Measurements from ENCODE around the gene PTPRT.

PTPRT gene

DNA sequence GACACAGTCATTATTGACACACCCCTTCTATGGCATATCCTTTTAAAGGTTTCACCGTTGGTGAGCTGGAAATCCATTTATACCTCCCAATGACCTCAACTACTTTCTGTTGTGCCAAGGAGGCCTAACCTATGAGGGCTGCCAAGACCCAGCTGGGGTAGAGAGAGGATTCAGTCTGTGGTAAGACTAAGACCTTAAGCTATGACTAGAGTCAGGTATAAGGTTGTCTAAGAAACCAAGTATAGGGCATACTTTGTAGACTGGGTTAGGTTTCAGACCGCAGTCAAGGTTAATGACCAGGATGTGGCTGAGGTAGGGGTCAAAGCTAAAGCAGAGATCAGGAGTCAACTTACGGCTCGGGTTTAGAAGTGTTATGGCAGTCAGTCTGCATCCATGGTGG, 930.3 kb downstream of the PTPRT start:
- H3K4me2 ChIP-seq (ENCODE audit: low read depth, low read length), result no peak overlapping the region
- H3K27ac ChIP-seq (ENCODE audit: low read length), result no peak overlapping the region
- H3K4me1 ChIP-seq (ENCODE audit: low read length), result no peaks in the 10 kb centered on the region
- no peak overlapping the region for H2AFZ ChIP-seq (ENCODE audit: low read length)
- H3K9me2 ChIP-seq (replicated peaks; ENCODE audit: insufficient read depth, low read length), result no peaks in the 10 kb centered on the region
- no peak overlapping the region for H3K9ac ChIP-seq (ENCODE audit: low read length)
- no peaks in the 10 kb centered on the region for H3K36me3 ChIP-seq (replicated peaks; ENCODE audit: insufficient read depth, low read length)
- no peaks in the 10 kb centered on the region for H3F3A ChIP-seq (ENCODE audit: insufficient read depth, low read length)
- H3K9me3 ChIP-seq (replicated peaks; ENCODE audit: insufficient read depth, low read length), result no peaks in the 10 kb centered on the region
- H4K20me1 ChIP-seq (ENCODE audit: insufficient read depth, low read length), result no peaks in the 10 kb centered on the region
- DNase-seq, result no peak
- H3K4me3 ChIP-seq (ENCODE audit: low read length), result no peak overlapping the region
- no peaks in the 10 kb centered on the region for H3K27me3 ChIP-seq (replicated peaks; ENCODE audit: insufficient read depth, low read length)
- H3K79me2 ChIP-seq (ENCODE audit: low read length), result no peaks in the 10 kb centered on the region
- TF ChIP-seq EZH2 (optimal IDR thresholded peaks at IDR 0.05; ENCODE audit: low read depth, low read length) (no peak), EZH2phosphoT487 (IDR thresholded peaks at IDR 0.05; ENCODE audit: low read length) (no peak)
- TF ChIP-seq, protein P1, sequence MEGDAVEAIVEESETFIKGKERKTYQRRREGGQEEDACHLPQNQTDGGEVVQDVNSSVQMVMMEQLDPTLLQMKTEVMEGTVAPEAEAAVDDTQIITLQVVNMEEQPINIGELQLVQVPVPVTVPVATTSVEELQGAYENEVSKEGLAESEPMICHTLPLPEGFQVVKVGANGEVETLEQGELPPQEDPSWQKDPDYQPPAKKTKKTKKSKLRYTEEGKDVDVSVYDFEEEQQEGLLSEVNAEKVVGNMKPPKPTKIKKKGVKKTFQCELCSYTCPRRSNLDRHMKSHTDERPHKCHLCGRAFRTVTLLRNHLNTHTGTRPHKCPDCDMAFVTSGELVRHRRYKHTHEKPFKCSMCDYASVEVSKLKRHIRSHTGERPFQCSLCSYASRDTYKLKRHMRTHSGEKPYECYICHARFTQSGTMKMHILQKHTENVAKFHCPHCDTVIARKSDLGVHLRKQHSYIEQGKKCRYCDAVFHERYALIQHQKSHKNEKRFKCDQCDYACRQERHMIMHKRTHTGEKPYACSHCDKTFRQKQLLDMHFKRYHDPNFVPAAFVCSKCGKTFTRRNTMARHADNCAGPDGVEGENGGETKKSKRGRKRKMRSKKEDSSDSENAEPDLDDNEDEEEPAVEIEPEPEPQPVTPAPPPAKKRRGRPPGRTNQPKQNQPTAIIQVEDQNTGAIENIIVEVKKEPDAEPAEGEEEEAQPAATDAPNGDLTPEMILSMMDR (IDR thresholded peaks at IDR 0.05; ENCODE audit: low read length), result no peak

- Histone ChIP-seq H3K27me3 (replicated peaks; ENCODE audit: insufficient read depth, low read length) (no peaks in the 10 kb centered on the region), H3K9me3 (replicated peaks; ENCODE audit: insufficient read depth, low read length) (no peaks in the 10 kb centered on the region), H3F3A (ENCODE audit: insufficient read depth, low read length) (no peaks in the 10 kb centered on the region), H4K20me1 (ENCODE audit: insufficient read depth, low read length) (no peaks in the 10 kb centered on the region), H3K4me1 (ENCODE audit: low read length) (no peaks in the 10 kb centered on the region), H3K79me2 (ENCODE audit: low read length) (no peaks in the 10 kb centered on the region), H3K4me2 (ENCODE audit: low read depth, low read length) (no peak overlapping the region), H3K36me3 (replicated peaks; ENCODE audit: insufficient read depth, low read length) (no peaks in the 10 kb centered on the region), H3K4me3 (ENCODE audit: low read length) (no peak overlapping the region), H3K27ac (ENCODE audit: low read length) (no peak overlapping the region), H3K9ac (ENCODE audit: low read length) (no peak overlapping the region), H3K9me2 (replicated peaks; ENCODE audit: insufficient read depth, low read length) (no peaks in the 10 kb centered on the region), H2AFZ (ENCODE audit: low read length) (no peak overlapping the region)
- no peak for DNase-seq
- TF ChIP-seq, protein P1 (IDR thresholded peaks at IDR 0.05; ENCODE audit: low read length), result no peak
- no peak for TF ChIP-seq EZH2phosphoT487 (IDR thresholded peaks at IDR 0.05; ENCODE audit: low read length)
- no peak for TF ChIP-seq EZH2 (optimal IDR thresholded peaks at IDR 0.05; ENCODE audit: low read depth, low read length)
These were observed 931.0 kb downstream of the PTPRT start for GRCh38 chr20:42258564-42259302.

DNA sequence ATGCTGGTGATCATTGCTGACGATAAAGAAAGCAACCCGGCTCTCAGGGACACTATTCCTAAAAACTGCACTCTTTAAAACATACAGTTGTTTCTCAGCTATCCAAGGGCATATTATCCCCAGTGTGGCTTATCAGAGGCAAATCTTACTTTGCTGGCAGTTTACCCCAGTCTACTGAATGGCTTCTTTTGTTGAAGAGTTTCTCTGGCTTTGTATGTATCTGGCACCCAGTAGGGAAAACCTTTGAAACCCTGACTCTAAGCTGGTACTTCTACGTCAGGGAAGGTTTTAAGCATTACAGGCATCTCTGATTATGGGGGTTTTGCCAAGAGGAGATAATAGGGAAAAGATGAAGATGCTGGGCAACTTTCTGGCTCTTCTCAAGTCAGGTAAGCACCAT, 933.9 kb downstream of the PTPRT start:
- H3K9me3 ChIP-seq (replicated peaks; ENCODE audit: insufficient read depth, low read length), result no peaks in the 10 kb centered on the region
- no peaks in the 10 kb centered on the region for H3K27me3 ChIP-seq (replicated peaks; ENCODE audit: insufficient read depth, low read length)
- TF ChIP-seq EZH2phosphoT487 (IDR thresholded peaks at IDR 0.05; ENCODE audit: low read length) (no peak), EZH2 (optimal IDR thresholded peaks at IDR 0.05; ENCODE audit: low read depth, low read length) (no peak)
- TF ChIP-seq, protein P1 (IDR thresholded peaks at IDR 0.05; ENCODE audit: low read length), result no peak
- no peak for DNase-seq
- H3K4me2 ChIP-seq (ENCODE audit: low read depth, low read length), result no peak overlapping the region
- H3K9ac ChIP-seq (ENCODE audit: low read length), result no peak overlapping the region
- no peaks in the 10 kb centered on the region for H3F3A ChIP-seq (ENCODE audit: insufficient read depth, low read length)
- no peaks in the 10 kb centered on the region for H3K36me3 ChIP-seq (replicated peaks; ENCODE audit: insufficient read depth, low read length)
- H4K20me1 ChIP-seq (ENCODE audit: insufficient read depth, low read length), result no peaks in the 10 kb centered on the region
- no peaks in the 10 kb centered on the region for H3K4me1 ChIP-seq (ENCODE audit: low read length)
- H3K4me3 ChIP-seq (ENCODE audit: low read length), result no peak overlapping the region
- H2AFZ ChIP-seq (ENCODE audit: low read length), result no peak overlapping the region
- no peaks in the 10 kb centered on the region for H3K79me2 ChIP-seq (ENCODE audit: low read length)
- H3K9me2 ChIP-seq (replicated peaks; ENCODE audit: insufficient read depth, low read length), result no peaks in the 10 kb centered on the region
- H3K27ac ChIP-seq (ENCODE audit: low read length), result no peak overlapping the region

Measured in MM.1S (cell line).